GM13976 (cell line): ENCODE measurements around the gene CDAN1.
A peak's percentile ranks its signal among the peaks of the same experiment; 100 is the strongest.

ENCODE experiments used
- DNase-seq: peaks from one replicate; pipeline ENCODE4 v3.0.0; 2012; ENCODE audit warnings: low spot score
- in situ Hi-C: fragments of 300-500 bp; cut with MboI; formaldehyde crosslinking; loops from one replicate; pipeline ENCODE4 v1.12.0; 2022; ENCODE audit warnings: low sequenced_read_pairs, mixed read lengths, inconsistent platforms; ENCODE audit not compliant: unreplicated experiment
- TF ChIP-seq, protein P1 (sequence below): IDR thresholded peaks from 2 replicates; pipeline ENCODE4 v1.5.1; 2012; ENCODE audit warnings: borderline replicate concordance, mild to moderate bottlenecking; ENCODE audit not compliant: insufficient read depth; ENCODE audit errors: extremely low read depth, missing control alignments, control extremely low read depth

The CDAN1 gene

GRCh38 chr15:42744195-42744594, 7.3 kb upstream of the CDAN1 start:
- TF ChIP-seq, protein P1, sequence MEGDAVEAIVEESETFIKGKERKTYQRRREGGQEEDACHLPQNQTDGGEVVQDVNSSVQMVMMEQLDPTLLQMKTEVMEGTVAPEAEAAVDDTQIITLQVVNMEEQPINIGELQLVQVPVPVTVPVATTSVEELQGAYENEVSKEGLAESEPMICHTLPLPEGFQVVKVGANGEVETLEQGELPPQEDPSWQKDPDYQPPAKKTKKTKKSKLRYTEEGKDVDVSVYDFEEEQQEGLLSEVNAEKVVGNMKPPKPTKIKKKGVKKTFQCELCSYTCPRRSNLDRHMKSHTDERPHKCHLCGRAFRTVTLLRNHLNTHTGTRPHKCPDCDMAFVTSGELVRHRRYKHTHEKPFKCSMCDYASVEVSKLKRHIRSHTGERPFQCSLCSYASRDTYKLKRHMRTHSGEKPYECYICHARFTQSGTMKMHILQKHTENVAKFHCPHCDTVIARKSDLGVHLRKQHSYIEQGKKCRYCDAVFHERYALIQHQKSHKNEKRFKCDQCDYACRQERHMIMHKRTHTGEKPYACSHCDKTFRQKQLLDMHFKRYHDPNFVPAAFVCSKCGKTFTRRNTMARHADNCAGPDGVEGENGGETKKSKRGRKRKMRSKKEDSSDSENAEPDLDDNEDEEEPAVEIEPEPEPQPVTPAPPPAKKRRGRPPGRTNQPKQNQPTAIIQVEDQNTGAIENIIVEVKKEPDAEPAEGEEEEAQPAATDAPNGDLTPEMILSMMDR = no peak
- in situ Hi-C loops = no loop called here
- no peak for DNase-seq

DNA sequence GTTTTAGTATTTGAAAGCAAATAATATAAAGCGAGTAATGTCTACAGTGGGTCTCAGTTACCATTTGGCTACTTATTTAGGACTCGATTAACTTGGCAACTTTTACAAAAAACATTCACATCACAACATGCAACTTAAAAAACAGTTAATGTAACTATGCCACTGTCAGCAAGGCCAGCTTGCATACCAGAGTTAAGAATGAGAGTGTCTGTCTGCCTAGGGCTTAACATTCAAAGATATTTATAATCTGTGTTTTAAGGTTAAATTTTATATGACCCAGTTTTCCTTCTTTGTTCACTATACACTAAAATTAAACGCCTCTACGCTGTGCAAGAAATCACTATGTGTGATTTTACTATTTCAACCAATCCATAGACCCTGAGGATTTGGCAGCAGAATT, 5.2 kb upstream of the CDAN1 start:
- TF ChIP-seq, protein P1 = no peak
- no peak for DNase-seq
- in situ Hi-C loops = no loop called here

- DNase-seq = no peak
- TF ChIP-seq, protein P1 = no peak
- in situ Hi-C loops = no loop called here
These were observed 4.8 kb upstream of the CDAN1 start for GRCh38 chr15:42741710-42742109.

DNA sequence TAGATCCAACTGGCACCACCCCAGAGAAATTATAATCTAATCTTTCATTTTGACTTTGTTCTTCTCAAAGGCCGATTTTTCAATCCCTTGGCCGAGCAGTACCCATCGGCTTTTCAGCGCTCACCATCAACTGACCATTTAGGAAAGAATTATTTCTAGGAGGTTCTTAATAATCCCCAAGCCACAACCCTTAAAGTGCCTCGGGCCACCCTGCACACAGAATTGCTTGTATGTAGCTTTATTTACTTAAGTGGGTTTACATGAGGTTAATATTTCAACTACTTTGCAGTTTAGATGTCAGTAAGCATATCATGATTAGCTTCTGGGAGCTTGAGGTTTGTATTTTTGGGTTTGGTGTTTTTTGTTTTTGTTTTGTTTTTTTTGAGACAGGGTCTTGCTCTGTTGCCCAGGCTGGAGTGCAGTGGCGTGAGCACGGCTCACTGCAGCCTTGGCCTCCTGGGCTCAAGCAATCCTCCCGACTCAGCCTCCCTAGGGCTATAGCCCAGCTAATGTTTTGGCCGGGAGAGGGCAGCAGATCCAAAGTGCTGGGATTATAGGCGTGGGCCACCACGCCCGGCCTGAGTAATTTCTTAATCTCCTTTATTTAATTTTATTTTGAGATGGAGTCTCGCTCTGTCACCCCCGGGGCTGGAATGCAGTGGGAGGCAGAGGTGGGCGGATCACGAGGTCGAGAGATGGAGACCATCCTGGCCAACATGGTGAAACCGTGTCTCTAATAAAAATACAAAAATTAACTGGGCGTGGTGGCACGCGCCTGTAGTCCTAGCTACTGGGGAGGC, 801 bp upstream of the CDAN1 start:
- in situ Hi-C loops = no loop called here
- DNase-seq = no peak
- TF ChIP-seq, protein P1 = no peak

DNA sequence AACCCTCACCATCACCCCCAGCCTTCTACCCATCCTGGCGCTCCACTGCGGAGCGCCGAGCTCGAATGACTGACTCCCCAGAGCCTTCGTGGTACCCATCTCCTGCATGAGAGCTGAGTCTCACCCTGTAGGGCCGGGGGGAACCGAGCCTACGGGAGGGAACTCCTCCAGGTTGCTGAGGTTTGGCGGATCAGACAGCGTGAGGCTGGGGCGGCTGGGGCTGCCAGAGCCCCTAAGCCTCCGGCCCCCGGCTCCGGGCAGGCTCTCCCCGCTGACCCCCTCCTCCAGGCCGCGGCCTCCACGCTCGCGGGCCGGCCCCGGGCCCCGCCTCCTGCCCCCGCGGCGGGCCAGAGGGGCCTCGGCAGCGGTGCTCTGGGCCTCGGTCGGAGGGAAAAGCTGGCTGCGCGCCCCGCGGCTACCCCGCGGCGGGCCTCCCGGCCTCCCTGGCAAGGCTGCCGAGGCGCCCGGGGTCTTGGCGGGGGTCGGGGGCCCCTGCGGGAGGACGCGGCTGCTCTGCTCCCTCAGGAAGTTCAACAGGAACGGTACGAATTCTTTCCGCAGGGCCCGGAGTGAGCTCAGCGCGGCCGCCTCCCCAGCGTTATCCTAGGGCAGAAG, 643 bp downstream of the CDAN1 start:
- DNase-seq = peak; percentile 73
- TF ChIP-seq, protein P1 = no peak
- in situ Hi-C loops = no loop called here

GRCh38 chr15:42735382-42736165, 1.4 kb downstream of the CDAN1 start:
- DNase-seq = peak; percentile 27
- TF ChIP-seq, protein P1 = no peak
- in situ Hi-C loops = no loop called here
